ENCODE results near the gene SORL1. TPM values are rescaled to one million over a fixed set of nuclear protein-coding genes. Genes with fewer than 3 reads are reported as not detected.
"Not testable (repeated sequence)": the region's sequence is repeated elsewhere in the genome, so short reads cannot be mapped to it uniquely, and the experiment has no call there.

Gene SORL1
- total RNA-seq, 1 donor from 2014 or later = 11.3 TPM

- no peak for TF ChIP-seq CTCF (IDR thresholded peaks at IDR 0.05; ENCODE audit: insufficient read depth, low read length, severe bottlenecking)
- Histone ChIP-seq H3K4me3 (ENCODE audit: low read depth, low read length) (no peak overlapping the region), H3K27me3 (ENCODE audit: control insufficient read depth, insufficient read depth, low read length) (no peaks in the 10 kb centered on the region), H3K36me3 (ENCODE audit: control insufficient read depth, insufficient read depth, low read length) (no peaks in the 10 kb centered on the region)
- DNase-seq (ENCODE audit: low read depth) (peak; percentile 80), FAIRE-seq (no peak)
Observed at GRCh38 chr11:121634889-121635288, 182.8 kb downstream of the SORL1 start.

- Histone ChIP-seq H3K27me3 (ENCODE audit: control insufficient read depth, insufficient read depth, low read length) (no peaks in the 10 kb centered on the region), H3K36me3 (ENCODE audit: control insufficient read depth, insufficient read depth, low read length) (no peaks in the 10 kb centered on the region), H3K4me3 (ENCODE audit: low read depth, low read length) (no peak overlapping the region)
- FAIRE-seq (no peak), DNase-seq (ENCODE audit: low read depth) (no peak)
- no peak for TF ChIP-seq CTCF (IDR thresholded peaks at IDR 0.05; ENCODE audit: insufficient read depth, low read length, severe bottlenecking)
Observed at GRCh38 chr11:121636081-121636799, 184.1 kb downstream of the SORL1 start.

- no peak for FAIRE-seq
- Histone ChIP-seq H3K27me3 (ENCODE audit: control insufficient read depth, insufficient read depth, low read length) (no peaks in the 10 kb centered on the region), H3K36me3 (ENCODE audit: control insufficient read depth, insufficient read depth, low read length) (no peaks in the 10 kb centered on the region), H3K4me3 (ENCODE audit: low read depth, low read length) (no peak overlapping the region)
- DNase-seq (ENCODE audit: low read depth) = no peak
- no peak for TF ChIP-seq CTCF (IDR thresholded peaks at IDR 0.05; ENCODE audit: insufficient read depth, low read length, severe bottlenecking)
Observed at GRCh38 chr11:121636800-121637176, 184.7 kb downstream of the SORL1 start.

GRCh38 chr11:121637587-121637986 lies 185.5 kb downstream of the SORL1 start:
- not testable (repeated sequence) for H3K4me3 ChIP-seq (ENCODE audit: low read depth, low read length); H3K36me3 ChIP-seq (ENCODE audit: control insufficient read depth, insufficient read depth, low read length); FAIRE-seq; DNase-seq (ENCODE audit: low read depth); H3K27me3 ChIP-seq (ENCODE audit: control insufficient read depth, insufficient read depth, low read length)

GRCh38 chr11:121643479-121644186 lies 191.5 kb downstream of the SORL1 start:
- FAIRE-seq (no peak), DNase-seq (ENCODE audit: low read depth) (no peak)
- Histone ChIP-seq H3K4me3 (ENCODE audit: low read depth, low read length) (no peak overlapping the region), H3K27me3 (ENCODE audit: control insufficient read depth, insufficient read depth, low read length) (peaks cover 2% of the 10 kb centered on the region), H3K36me3 (ENCODE audit: control insufficient read depth, insufficient read depth, low read length) (no peaks in the 10 kb centered on the region)
- no peak for TF ChIP-seq CTCF (IDR thresholded peaks at IDR 0.05; ENCODE audit: insufficient read depth, low read length, severe bottlenecking)

GRCh38 chr11:121644187-121644512 lies 192.0 kb downstream of the SORL1 start:
- Histone ChIP-seq H3K4me3 (ENCODE audit: low read depth, low read length) (no peak overlapping the region), H3K27me3 (ENCODE audit: control insufficient read depth, insufficient read depth, low read length) (peaks cover 2% of the 10 kb centered on the region), H3K36me3 (ENCODE audit: control insufficient read depth, insufficient read depth, low read length) (no peaks in the 10 kb centered on the region)
- no peak for TF ChIP-seq CTCF (IDR thresholded peaks at IDR 0.05; ENCODE audit: insufficient read depth, low read length, severe bottlenecking)
- DNase-seq (ENCODE audit: low read depth) = no peak
- no peak for FAIRE-seq
